Sigmoid colon (tissue), 4 donors: ENCODE data around the gene RPEL1.
"Not testable (repeated sequence)": the region's sequence is repeated elsewhere in the genome, so short reads cannot be mapped to it uniquely, and the experiment has no call there.

Source experiments
- EP300 ChIP-seq, 4 donors: sonication (generic); formaldehyde crosslinking; IDR thresholded peaks; one replicate each; pipeline ENCODE4 v1.6.1; 2017; ENCODE audit warnings: antibody characterized with exemption in 4 of 4
- POLR2AphosphoS5 ChIP-seq, 4 donors: sonication (generic); formaldehyde crosslinking; IDR thresholded peaks; one replicate each; pipeline ENCODE4 v1.6.1; 2017; ENCODE audit warnings: antibody characterized with exemption in 4 of 4
- TF ChIP-seq, protein P1 (sequence below), 4 experiments: fragments of 450-650 bp in 3 of 4; fragments of 200-600 bp in 1 of 4; IDR thresholded peaks; one replicate each; pipeline ENCODE4 v1.5.1; 2016 to 2019; ENCODE audit warnings: antibody characterized with exemption in 4 of 4, mild to moderate bottlenecking in 3 of 4, moderate library complexity in 2 of 4

GRCh38 chr10:103224721-103225120 lies 21.0 kb upstream of the RPEL1 start:
- TF ChIP-seq POLR2AphosphoS5, EP300 (IDR thresholded peaks at IDR 0.05): not testable (repeated sequence)
- TF ChIP-seq, protein P1, sequence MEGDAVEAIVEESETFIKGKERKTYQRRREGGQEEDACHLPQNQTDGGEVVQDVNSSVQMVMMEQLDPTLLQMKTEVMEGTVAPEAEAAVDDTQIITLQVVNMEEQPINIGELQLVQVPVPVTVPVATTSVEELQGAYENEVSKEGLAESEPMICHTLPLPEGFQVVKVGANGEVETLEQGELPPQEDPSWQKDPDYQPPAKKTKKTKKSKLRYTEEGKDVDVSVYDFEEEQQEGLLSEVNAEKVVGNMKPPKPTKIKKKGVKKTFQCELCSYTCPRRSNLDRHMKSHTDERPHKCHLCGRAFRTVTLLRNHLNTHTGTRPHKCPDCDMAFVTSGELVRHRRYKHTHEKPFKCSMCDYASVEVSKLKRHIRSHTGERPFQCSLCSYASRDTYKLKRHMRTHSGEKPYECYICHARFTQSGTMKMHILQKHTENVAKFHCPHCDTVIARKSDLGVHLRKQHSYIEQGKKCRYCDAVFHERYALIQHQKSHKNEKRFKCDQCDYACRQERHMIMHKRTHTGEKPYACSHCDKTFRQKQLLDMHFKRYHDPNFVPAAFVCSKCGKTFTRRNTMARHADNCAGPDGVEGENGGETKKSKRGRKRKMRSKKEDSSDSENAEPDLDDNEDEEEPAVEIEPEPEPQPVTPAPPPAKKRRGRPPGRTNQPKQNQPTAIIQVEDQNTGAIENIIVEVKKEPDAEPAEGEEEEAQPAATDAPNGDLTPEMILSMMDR (IDR thresholded peaks at IDR 0.05), result not testable (repeated sequence)
